Epithelial cell of proximal tubule (primary cell): ENCODE results near the gene AP3B2. TPM values are rescaled to one million over a fixed set of nuclear protein-coding genes. Genes with fewer than 3 reads are reported as not detected.
"Not testable (repeated sequence)": the region's sequence is repeated elsewhere in the genome, so short reads cannot be mapped to it uniquely, and the experiment has no call there.

ENCODE experiments used
- DNase-seq: peaks from one replicate; pipeline ENCODE4 v3.0.0-alpha.2; 2011; ENCODE audit warnings: low read depth
- H3K4me3 ChIP-seq: 2 replicates; pipeline ENCODE4 v1.5.1; 2011; ENCODE audit warnings: low read depth, mild to moderate bottlenecking, low read length
- CTCF ChIP-seq: conservative IDR thresholded peaks from 2 replicates; pipeline ENCODE4 v1.5.1; 2012; ENCODE audit warnings: low read depth, mild to moderate bottlenecking, low read length
- total RNA-seq: library from RNA; depleted of rRNA; stranded (reverse); fragments of >200 nt; gene quantifications from 2 replicates; pipeline ENCODE4 v1.2.3, GENCODE V29; 2015

The AP3B2 gene
- total RNA-seq, 1 donor from 2014 or later: under 0.01 TPM

DNA sequence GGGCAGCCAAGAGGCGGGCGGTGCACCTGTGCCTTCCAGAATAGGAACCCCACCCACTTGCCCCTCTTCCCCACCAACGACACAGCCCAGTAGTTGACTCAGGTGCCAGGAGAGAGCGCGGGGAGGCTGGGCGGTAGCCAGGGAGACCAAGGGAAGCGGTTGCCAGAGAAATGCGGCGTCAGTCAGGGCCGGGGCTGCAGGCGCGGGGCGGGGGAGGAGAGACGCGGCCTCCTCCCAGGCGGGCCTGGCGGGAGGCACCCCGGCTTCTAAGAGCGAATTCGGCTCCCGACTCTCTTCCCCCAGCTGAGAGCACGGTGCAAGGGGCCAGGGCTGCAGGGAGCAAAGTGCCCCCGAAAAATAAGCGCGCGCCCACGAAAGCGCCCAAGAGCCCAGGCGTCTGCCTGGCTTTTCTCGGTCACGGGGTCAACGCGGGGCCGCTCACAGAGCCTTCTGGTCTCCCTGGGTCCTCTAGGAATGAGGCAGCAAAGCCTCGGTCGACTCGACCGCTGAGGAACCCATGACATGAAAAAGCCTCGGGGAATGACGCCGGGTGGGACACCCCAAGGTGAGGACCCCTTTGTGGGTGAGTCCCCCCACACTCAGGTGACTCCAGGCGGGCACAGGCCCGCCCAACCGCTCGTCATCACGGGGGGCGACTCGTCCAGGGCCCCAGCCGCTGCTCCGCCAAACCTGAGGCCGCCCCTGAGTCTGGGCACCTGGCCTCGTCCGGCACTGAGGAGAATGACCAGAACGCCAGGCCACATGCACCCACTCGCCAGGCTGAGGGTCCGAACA lies 63.2 kb downstream of the AP3B2 start:
- no peak for DNase-seq
- TF ChIP-seq CTCF: no peak
- H3K4me3 ChIP-seq: peak overlapping the region; percentile 50

DNA sequence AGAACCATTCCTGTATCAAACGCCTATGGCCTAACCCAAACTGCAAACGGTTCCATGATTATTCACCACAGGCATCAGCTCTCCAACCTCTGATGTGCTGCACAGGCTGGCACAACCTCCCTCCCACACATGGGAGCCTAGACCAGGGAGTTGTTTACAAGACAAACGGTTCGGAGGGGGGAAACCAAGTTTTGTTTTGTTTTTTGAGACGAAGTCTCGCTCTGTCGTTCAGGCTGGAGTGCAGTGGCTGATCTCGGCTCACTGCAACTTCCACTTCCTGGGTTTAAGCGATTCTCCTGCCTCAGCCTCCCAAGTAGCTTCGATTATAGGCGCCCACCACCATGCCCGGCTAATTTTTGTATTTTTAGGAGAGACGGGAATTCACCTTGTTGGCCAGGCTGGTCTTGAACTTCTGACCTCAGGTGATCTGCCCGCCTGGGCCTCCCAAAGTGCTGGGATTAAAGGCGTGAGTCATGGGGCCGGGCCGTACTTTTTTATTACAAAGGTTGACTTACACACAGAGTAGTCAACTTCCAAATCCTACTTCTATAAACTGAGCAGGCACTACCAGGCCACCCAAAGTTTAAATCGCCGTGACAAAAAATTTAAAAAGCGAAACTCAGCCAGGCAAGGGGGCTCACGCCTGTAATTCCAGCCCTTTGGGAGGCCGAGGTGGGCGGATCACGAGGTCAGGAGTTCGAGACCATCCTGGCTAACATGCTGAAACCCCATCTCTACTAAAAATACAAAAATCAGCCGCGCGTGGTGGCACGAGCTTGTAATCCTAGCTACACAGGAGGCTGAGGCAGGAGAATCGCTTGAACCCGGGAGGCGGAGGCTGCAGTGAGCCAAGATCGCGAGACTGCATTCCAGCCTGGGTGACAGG lies 64.5 kb downstream of the AP3B2 start:
- H3K4me3 ChIP-seq, DNase-seq: not testable (repeated sequence)

DNA sequence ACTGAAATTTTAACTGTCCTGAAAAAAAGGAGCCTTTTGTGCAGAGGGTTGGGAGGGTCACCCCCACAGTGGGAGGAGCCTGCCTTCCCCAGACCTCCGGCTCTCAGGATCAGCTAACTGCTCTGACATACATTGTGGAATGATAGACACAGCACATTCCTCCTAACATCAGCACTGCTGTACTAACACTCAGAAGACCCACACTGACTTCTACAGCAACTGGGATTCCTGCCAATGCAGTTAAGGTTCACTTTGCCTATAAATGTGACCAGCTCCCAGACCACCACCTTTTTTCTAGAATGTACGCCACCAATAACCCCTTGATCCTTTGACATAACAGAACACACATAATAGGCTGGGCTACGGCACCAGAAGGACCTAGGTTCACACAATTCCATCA lies 65.7 kb downstream of the AP3B2 start:
- TF ChIP-seq CTCF: no peak
- no peak for DNase-seq
- H3K4me3 ChIP-seq: no peak overlapping the region

- no peak for DNase-seq
- TF ChIP-seq CTCF: no peak
- H3K4me3 ChIP-seq: no peak overlapping the region
Measured at GRCh38 chr15:82642656-82643055, 67.0 kb downstream of the AP3B2 start.

- no peak for DNase-seq
- no peak for TF ChIP-seq CTCF
- no peak overlapping the region for H3K4me3 ChIP-seq
Measured at GRCh38 chr15:82641129-82641798, 68.4 kb downstream of the AP3B2 start.

- DNase-seq: no peak
- no peak for TF ChIP-seq CTCF
- no peak overlapping the region for H3K4me3 ChIP-seq
Measured at GRCh38 chr15:82640672-82641071, 69.0 kb downstream of the AP3B2 start.

GRCh38 chr15:82635798-82636197 lies 73.9 kb downstream of the AP3B2 start:
- DNase-seq: no peak
- TF ChIP-seq CTCF: no peak
- no peak overlapping the region for H3K4me3 ChIP-seq
